HG02588 (cell line): ENCODE data around the gene ACOT8.
"Not testable (repeated sequence)": the region's sequence is repeated elsewhere in the genome, so short reads cannot be mapped to it uniquely, and the experiment has no call there.

ENCODE experiments used
- ATAC-seq: cut with Tn5 transposase; IDR thresholded peaks from one replicate; pipeline ENCODE4 v1.9.1; 2021; ENCODE audit warnings: mild to moderate bottlenecking, moderate library complexity; ENCODE audit not compliant: unreplicated experiment

The ACOT8 gene

DNA sequence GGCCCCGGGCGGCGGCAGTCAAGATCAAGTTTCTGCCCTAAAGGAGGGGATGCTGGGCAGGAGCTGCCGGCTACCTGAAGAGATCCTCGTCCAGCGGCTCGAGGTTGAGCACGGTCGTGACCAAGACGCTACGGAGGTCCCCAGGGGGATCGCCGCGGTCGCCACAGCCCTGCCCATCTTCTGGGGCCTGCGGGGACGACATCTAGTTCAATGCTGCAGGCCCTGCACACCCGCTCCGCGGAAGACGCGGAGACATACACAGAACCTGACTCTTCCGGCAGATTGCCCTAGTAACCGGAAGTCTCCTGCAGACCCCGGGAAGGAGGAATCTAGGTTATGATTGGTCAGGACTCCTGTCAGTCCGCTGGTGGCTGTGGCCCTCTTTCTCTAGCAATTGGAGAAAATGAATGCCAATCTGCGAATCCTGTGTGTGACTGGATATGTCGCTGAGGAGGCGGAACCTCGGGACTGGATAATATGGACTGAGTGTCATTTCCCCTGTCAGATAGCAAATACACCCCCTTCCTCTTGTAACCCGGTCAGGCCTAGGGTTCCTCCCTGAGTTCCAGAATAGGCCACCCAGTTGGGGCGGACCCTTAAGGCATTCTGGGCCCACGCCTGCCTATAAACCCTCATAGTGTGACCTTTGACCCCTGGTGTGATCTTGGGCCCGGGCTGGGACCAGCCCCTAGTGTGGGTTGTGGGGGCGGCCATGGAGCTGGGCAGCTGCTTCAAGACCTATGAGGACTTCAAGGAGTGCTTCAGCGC, at the start of gene ACOT8, which contains the start of gene ZSWIM3:
Gene ACOT8 (minus strand): TSS at position 279 of the 768 bp plus-strand sequence. CDS start 77 bp downstream, at position 202.
Gene ZSWIM3 (plus strand): TSS at position 501 of the 768 bp plus-strand sequence. CDS start 212 bp downstream, at position 713.
- peak; percentile 95 for ATAC-seq

DNA sequence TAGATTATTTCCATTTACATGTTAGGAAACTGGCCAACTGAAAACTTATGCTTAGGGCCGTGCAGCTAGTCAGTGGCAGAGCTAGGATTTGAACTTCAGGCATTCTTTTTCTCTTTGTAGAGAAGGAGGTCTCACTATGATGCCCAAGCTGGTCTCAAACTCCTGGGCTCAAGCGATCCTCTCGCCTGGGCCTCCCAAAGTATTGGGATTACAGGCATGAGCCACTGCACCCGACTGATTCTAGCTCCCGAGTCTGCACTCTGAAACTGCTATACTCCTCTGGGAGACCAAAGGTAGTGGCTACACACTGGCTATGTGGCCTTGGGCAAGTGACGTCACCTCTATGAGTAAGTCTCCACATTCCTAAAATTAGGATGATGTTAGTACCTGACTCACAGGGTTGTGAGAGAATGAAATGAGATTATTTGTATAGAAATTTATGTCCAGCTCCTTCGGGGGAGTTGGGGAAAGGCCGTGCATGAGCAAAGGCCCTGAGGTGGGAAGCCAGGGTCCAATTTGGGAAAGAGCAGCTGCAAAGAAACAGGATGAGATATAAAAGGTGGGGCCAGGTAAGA, 48.4 kb upstream of the ACOT8 start:
- ATAC-seq, result no peak

DNA sequence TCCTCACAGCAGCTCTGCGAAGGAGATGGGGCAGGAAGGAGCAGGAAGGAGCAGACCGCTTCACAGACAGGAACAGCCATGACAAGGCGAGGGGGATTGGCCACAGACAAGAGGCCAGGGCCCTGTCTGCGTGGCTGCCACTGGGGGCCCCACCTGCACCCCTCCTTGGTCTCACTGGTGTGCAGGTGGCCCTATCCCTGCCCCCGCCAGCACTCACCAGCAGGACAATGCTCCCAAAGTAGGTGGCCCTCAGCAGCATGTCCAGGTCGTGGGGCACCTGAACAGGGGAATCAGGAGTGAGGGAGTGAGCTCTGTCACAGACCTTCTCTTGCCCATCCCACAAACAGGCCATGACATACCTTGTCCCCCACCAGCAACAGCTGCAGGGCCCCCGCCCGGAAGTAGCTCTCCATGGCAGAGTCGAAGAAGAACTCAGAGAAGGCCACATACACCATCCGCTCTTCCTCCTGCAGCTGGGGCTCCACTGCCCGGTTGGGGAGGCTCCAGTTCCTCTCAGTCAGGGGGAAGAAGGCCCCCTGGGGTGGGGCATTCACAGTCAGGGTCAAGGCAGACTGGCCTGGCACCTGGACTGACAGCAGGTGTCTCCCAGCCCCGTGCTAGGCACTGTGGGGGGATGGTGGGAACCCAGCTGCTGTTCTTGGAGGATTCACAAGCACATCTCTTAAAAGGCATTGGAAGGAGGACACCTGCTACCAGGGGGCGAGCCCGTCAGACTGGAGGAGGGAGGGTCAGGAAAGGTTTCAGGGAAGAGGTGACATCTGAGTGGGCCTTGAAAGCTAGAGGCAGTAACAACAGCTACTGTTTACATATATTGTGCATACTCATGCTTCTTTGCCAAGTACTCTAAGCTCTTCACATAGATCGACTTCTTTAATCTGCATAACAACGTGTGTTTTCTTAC, 47.7 kb upstream of the ACOT8 start:
- no peak for ATAC-seq

DNA sequence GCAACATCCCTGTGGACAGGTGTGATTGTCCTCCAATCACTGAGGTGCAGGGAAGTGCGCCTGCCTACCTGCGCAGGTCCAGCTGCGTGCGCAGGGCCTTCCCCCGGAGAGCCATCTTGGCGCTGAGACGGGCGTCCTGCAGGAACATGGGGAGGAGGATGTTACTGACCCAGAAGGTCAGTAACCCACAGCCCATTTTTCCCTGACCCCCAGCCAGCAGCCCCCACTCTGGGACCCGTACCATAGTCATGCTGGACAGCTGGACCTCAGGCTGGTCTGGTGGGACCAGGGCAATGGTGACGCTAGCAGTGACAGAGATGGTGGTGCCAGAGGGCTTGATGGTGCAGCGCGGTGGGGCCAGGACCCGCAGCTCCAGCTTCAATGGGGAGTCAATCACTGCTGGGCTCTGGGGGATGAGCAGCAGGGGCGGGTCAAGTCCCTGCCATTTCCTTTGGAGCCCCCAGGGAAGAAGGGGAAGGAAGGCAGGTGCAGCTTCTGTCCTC, 45.1 kb upstream of the ACOT8 start:
- no peak for ATAC-seq

DNA sequence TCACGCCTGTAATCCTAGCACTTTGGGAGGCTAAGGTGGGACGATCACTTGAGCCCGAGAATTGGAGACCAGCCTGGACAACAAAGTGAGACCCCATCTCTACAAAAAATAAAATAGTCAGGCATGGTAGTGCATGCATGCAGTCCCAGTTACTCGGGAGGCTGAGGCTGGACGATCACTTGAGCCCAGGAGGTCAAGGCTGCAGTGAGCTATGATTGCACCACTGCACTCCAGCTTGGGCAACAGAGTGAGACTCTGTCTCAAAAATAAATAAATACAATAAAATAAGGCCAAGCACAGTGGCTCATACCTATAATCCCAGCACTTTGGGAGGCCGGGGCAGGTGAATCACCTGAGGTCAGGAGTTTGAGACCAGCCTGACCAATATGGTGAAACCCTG, 44.1 kb upstream of the ACOT8 start:
- ATAC-seq, result not testable (repeated sequence)

DNA sequence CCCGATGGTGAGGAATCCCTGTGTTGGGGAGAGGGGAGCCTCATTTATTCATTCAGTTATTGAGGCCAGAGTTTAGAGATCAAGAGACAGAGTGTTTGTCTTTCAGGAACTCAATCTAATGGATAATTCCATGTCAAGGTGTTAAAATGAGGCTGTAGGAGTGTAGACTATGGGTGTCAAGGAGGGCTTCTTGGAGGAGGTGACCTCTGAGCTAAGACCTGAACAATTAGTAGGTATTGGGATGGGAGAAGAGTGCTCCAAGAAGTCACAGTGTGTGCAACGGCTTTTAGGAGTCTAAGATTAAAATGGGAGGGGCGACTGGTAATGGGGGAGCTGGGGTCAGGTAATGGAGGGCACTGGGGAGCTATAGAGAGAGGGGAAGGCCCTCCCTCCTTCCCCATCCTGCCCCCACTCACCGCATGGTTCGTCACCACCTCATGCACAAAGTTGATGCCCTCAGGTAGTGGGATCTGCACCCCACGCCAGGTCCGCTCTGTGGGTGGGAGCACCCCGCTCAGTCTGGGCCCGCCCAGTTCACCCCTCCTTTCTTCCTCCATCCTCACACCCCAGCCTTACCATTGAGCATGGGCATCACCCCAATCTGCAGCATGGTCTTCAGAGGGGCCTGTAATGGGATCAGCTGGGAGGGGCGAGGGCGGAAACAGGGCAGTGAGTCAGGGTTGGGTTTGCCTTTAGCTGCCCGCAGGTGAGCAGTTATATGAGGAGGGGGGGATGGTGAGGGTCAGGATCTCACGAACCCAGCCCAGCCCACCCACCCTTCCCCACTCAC, 42.0 kb upstream of the ACOT8 start:
- ATAC-seq, result no peak

DNA sequence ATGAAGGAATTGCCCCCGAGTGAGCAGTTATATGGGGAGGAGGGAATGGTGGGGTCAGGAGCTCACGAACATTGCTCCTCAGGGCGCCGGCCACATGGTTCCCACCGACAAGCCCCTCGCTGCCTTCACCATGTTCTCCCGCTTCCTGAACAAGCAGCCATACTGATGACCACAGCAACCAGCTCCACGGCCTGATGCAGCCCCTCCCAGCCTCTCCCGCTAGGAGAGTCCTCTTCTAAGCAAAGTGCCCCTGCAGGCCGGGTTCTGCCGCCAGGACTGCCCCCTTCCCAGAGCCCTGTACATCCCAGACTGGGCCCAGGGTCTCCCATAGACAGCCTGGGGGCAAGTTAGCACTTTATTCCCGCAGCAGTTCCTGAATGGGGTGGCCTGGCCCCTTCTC, 41.1 kb upstream of the ACOT8 start:
- ATAC-seq, result no peak

DNA sequence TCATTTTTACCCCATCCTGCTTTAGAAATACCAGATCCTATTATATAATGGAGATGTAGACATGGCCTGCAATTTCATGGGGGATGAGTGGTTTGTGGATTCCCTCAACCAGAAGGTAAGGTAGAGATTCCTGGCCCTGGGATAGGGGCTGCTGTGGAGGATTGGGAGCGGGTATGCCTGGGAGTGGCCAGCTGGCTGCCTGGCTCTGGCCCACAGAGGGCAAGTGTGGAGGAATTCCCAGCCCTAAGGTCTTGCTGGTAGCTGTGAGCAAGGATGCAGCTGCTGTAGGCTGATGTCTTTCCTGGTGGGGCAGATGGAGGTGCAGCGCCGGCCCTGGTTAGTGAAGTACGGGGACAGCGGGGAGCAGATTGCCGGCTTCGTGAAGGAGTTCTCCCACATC, 40.5 kb upstream of the ACOT8 start:
- ATAC-seq, result no peak

DNA sequence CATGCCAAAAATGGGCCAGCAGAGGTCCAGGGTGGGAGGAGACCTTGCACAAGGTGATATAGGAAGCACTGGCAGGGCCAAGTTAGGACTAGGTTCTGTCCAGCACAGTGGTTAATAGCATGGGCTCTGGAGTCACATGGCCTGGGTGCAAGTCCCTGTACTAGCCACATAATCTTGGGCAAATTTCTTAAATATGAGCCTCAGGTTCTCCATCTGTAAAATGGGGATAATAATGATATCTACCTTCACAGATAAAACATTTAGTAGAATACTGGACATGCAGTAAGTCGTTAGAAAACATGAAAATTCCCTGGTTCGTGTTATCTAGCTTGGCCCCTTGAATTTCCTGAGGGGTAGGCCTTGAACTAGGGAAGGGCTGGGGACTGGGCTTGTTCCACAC, 40.1 kb upstream of the ACOT8 start:
- no peak for ATAC-seq

DNA sequence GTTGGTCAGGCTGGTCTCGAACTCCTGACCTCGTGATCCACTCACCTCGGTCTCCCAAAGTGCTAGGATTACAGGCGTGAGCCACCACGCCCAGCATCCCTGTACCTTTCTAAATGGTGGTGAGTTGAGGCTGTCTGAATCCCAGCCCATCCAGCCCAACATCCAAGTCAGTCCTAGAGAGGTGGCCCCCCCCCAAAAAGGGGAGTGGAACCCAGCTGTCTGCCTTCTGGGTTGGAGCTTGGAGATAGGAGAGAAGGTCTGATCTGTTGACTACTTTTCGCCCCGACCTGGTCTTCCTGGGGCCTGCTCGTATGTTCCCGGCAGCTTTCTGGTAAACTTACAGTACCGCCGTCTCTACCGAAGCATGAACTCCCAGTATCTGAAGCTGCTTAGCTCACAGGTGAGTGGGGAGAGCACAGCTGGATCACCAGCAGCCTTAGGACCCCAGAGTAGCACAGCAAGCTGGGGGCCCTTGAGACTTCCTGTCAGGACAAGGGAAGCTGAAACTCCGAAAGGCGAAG, 39.5 kb upstream of the ACOT8 start:
- ATAC-seq, result no peak

DNA sequence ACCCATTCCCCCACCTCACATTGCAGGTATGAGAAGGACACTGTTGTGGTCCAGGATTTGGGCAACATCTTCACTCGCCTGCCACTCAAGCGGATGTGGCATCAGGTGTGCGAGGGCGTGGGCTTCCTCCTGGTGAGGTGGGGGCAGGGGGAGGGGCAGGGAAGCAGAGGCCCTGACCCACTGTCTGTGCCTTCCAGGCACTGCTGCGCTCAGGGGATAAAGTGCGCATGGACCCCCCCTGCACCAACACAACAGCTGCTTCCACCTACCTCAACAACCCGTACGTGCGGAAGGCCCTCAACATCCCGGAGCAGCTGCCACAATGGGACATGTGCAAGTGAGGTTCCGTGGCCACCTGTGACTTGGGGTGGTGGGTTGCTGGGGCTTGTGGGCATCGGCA, 37.6 kb upstream of the ACOT8 start:
- no peak for ATAC-seq

DNA sequence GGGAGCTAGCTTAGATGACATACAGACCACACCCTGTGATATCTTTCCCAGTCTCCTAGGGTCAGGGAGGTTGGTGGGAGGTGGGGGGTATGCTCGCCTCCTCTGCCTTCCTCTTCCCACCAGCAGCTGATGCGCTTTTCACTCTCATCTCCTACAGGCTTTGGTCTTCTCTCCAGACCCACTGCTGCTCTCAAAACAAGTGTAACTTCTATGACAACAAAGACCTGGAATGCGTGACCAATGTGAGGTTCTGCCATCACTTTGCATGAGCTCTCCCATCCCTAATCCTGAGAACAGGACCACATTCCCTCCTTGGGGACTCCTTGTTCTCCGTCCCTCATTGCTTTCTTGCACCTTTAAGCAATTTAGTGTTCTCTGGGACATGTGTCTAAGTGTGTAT, 36.6 kb upstream of the ACOT8 start:
- no peak for ATAC-seq

DNA sequence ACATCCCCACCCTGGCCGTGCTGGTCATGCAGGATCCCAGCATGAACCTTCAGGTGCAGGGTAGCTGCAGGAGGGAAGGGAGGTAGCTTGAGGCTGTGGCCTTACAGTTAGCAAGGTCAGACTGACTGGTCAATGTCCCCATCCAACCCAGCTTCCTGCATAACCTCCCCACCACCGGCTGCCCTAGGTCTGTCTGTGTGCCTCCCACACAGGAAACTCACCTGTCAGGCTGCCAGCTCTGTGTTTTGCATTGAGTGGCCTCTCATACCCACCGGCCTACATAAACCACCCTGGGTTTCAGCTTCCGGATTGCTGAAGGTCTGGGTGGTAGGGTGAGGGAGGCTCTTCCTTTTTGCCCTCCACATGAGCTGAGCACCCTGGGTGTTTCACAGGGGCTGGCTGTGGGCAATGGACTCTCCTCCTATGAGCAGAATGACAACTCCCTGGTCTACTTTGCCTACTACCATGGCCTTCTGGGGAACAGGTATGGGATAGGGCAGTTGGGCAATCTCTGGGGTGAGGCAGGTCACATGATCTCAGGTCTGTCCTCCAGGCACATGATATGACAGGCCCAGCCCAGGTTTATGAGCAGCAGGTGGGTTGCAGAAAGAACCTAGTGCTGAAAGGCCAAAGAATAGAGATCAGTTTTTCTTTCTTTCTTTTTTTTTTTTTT, 35.8 kb upstream of the ACOT8 start:
- ATAC-seq, result no peak

DNA sequence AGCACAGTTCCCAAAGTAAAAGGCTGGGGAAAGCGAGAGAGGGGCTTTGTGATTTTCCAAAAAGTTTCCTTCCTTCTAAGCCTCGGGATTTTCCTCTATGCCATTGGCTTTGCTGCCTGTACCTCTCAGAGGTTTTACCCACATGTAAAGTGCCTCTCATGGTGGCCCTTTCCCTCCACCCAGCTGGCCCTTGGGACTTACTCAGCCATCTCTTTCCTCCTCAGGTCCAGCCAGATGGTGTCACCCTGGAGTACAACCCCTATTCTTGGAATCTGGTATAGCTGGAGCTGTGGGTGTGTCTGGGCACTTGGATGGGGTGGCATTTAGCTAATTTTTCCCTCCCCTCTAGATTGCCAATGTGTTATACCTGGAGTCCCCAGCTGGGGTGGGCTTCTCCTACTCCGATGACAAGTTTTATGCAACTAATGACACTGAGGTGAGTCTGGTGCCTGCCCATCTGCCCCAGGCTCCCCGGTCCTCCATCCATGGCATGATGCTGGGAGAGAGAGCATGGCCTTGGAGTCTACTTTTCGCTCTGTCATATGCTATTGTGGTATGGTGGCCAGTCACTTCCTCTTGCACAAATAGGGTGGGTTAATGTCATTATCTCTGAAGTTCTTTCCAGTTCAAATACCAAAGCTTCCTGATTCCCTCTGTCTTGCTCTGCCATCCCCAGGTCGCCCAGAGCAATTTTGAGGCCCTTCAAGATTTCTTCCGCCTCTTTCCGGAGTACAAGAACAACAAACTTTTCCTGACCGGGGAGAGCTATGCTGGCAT, 35.0 kb upstream of the ACOT8 start:
- no peak for ATAC-seq

DNA sequence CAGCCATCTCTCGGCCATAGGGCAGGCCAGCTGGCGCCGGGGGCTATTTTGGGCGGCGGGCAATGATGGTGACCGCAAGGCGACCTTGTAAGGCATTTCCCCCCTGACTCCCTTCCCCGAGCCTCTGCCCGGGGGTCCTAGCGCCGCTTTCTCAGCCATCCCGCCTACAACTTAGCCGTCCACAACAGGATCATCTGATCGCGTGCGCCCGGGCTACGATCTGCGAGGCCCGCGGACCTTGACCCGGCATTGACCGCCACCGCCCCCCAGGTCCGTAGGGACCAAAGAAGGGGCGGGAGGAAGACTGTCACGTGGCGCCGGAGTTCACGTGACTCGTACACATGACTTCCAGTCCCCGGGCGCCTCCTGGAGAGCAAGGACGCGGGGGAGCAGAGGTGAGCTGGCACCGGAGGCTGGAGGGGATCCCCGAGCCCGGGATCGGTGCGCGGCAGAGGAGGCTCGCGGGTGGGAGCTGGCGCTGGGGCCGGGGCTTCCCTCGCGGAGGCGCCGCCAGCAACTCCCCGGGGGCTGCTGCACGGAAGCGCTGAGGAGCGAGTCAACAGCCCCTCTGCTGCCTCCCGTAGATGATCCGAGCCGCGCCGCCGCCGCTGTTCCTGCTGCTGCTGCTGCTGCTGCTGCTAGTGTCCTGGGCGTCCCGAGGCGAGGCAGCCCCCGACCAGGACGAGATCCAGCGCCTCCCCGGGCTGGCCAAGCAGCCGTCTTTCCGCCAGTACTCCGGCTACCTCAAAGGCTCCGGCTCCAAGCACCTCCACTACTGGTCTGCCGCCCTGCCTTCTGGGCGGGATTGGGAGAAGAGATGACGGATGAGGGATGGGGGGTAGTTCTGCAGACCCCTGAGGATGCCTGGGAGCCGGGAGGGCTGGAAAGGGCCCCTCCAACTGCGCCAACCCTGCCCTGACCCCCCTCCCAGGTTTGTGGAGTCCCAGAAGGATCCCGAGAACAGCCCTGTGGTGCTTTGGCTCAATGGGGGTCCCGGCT, 34.1 kb upstream of the ACOT8 start, which contains the start of the genes CTSA and NEURL2:
Gene CTSA (plus strand): TSS at position 351 of the 999 bp plus-strand sequence. CDS start 234 bp downstream, at position 585.
Gene NEURL2 (minus strand): TSS at position 224 of the 999 bp plus-strand sequence. CDS start 217 bp downstream, at position 7.
- peak; percentile 70 for ATAC-seq

DNA sequence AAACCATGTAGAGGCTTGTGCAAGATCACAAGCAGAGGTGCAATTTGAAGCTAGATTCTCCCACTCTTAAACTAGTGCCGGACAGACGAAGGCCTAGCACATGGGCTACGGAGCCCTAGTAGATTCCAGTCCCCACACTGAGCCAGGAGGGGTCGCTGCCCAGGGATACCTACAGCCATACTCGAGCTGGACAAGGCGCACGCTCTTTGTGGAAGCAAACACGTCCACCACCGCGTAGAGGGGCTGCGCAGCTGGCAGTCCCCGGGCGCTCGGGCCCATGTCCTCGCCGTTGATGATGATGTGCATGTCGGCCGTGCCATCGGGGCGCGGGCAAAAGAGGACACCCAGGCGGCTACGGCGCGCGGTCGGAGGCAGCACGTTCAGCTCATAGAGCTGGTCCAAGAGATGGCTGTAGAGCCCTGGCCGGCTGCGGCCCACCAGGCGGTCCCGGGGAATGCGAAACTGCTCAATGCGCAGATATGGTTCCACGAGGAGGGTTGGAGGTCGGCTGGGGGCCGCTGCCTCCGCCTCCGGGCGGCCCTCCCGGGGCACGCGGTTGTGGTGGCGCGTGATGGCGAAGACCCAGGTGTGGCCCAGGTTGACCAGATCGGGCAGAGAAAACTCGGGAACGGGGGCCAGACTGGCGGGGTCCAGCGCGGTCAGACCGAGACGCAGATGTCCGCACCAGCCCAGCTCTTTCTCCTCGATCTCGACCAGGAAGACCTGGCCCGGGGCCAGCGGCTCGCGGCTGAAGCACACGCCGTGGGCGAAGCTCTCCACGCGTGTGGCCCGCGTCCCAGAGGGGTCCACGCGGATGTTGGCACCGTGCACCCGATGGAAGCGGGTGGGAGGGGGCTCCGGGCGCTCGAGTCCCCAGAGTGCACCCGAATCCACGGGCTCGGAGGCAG, 33.1 kb upstream of the ACOT8 start:
- peak; percentile 29 for ATAC-seq
